Activated CD8-positive, alpha-beta memory T cell treated with anti-CD3 and anti-CD28 coated beads for 36 hours (primary cell): Measurements from ENCODE around the gene USP7. TPM values are rescaled to one million over a fixed set of nuclear protein-coding genes. Genes with fewer than 3 reads are reported as not detected.

ENCODE experiments used
- CTCF ChIA-PET: fragments of 350-600 bp; sonication (Branson Sonifier 250); formaldehyde crosslinking; loops from one replicate; lab custom pipeline; 2021; ENCODE audit warnings: antibody characterized with exemption; lab: Charles Lee
- POLR2A ChIA-PET: fragments of 350-600 bp; sonication (Branson Sonifier 250); formaldehyde crosslinking; loops from one replicate; lab custom pipeline; 2021; ENCODE audit warnings: antibody characterized with exemption; lab: Charles Lee
- total RNA-seq, 2 experiments: library from RNA; stranded (reverse); gene quantifications; one replicate each; pipeline ENCODE4 v1.2.3, GENCODE V29; 2021

USP7 gene
- total RNA-seq, 2 experiments from 2014 or later: 192 to 209 TPM

DNA sequence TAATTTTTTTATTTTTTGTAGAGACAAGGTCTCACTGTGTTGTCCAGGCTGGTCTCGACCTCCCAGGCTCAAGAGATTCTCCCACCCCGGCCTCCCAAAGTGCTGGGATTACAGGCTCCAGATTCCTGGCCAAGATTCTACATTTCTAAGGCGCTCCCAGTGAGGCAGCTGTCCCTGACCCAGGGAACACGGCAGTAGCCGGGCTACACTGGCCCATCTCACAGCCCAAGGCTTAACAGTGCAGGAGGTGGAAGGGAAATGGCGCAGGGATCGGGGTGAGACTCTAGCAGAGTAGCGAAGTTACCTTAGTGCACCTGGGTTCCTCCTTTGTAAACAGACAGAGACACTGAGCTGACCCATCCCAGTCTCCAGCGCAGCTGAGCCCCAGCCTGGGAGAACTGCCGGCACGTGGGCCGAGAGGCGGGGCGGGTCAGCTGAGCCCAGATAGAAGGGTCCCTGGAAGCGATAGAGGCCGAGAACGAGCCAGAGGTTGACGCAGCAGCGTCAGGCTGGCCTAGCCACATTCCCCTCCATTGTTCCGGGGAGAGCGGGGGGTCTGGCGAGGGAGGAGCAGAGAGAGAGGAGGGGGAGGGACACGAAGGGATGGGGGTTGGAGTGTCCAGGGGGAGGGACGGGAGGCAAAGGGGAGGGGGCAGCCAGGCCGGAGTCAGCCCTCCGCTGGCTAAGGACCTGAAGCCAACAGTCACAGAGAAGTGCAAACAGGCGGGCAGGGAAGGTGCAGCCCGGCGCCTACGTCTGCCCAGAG, 97.4 kb downstream of the USP7 start:
- ChIA-PET POLR2A (no interaction called here), CTCF (no interaction called here)

DNA sequence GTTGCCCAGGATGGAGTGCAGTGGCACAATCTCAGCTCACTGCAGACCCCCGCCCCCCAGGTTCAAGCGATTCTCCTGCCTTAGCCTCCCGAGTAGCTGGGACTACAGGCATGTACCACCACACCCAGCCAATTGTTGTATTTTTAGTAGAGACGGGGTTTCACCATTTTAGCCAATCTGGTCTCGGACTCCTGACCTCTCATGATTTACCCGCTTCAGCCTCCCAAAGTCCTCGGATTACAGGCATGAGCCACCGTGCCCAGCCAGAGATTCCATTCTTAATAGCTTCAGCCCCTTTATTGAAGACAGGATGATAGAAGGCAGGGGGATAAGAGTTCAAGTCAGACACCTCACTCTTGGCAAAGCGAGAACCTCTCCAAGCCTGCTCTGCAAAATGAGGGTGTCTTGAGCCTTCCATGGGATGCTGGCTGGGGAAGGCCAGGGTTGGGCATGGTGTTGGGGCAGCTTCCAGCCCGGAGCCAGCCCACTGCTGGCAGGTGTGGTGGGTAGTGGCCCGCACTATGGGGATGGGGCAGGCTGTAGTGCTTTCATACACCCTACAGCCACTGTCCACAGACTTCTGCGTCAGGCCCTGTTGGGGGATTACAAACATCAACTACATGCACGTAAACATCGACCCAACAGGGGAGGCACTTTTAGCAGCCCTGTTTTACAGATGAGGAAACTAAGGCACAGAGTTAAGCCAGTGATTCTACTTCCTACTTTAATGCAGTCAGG, 98.4 kb downstream of the USP7 start:
- CTCF ChIA-PET: interaction anchor here (1.1 kb wide), 1 partner anchor 15 kb away, joined by 3 read pairs; no protein-coding TSS in a partner anchor
- POLR2A ChIA-PET: no interaction called here

DNA sequence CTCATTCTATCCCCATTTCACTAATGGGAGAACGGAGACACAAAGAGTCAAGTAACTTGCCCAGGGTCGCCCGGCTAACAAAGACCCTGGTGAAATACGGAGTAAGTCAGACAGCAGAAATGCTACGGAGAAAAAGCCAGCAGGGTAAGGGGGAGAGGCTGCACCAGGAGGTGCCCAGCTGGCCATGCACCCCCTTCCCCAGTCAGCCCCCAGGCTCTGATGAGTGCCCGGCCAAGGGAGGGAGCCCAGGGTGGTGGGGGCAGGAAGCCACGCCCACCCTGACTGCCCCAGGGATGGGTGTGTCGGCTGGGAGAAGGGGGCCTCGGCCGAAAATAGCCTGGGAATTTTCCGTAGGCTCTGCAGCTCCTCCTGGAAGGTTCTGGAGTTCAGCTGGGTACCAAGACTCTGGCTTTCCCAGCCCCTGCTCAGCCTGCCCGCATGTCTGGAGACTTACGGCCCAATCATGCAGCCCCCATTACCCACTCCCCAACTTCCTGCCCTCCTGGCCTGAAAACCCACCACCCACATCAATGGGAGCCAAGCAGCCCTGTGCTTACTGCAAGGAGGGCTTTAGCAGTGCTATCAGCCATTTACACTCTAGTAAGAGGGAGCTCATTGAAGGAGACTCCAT, 99.1 kb downstream of the USP7 start:
- ChIA-PET POLR2A (no interaction called here), CTCF (interaction anchor here (1.1 to 1.6 kb wide), 2 partner anchors 16 kb away, joined by 3 to 5 read pairs; no protein-coding TSS in a partner anchor)

DNA sequence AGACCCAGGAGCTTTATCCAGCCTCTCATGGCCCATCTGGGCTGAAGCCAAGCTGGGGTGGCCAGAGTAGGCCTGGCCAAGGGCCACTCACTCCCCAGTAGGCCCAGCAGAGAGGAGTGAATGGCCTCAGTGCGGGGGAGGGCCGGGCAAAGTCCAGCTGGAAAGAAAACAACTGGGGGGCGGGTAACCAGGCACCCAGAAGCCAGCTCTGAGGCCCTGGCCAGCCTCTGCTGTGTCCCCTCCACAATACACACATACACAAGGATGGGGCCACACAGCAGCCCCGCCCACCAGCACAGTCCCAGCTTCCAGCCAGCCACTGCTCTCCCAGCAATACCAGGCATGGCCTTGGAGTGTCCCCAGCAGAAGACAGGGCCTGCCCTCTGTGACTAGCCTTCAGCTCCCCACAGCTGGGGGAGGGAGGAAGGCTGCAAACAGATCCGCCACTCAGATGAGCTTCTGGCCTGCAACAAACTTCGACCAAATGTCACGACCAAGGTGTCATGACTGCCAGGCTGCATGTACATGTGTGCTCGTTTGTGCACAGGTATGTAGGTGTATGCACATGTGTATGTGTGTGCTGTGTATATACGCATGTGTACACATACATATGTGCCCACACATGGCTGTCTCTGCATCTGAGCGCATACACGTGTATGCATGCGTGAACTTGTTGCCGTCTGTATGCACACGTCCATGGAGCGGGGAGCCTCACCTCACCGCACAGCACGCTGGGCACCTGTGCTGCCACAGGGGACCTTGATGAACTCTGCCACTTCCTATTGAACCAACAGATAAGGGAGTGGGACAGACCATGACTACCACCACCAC, 99.9 kb downstream of the USP7 start:
- CTCF ChIA-PET: interaction anchor here (1.6 kb wide), 1 partner anchor 17 kb away, joined by 5 read pairs; no protein-coding TSS in a partner anchor
- POLR2A ChIA-PET: no interaction called here

DNA sequence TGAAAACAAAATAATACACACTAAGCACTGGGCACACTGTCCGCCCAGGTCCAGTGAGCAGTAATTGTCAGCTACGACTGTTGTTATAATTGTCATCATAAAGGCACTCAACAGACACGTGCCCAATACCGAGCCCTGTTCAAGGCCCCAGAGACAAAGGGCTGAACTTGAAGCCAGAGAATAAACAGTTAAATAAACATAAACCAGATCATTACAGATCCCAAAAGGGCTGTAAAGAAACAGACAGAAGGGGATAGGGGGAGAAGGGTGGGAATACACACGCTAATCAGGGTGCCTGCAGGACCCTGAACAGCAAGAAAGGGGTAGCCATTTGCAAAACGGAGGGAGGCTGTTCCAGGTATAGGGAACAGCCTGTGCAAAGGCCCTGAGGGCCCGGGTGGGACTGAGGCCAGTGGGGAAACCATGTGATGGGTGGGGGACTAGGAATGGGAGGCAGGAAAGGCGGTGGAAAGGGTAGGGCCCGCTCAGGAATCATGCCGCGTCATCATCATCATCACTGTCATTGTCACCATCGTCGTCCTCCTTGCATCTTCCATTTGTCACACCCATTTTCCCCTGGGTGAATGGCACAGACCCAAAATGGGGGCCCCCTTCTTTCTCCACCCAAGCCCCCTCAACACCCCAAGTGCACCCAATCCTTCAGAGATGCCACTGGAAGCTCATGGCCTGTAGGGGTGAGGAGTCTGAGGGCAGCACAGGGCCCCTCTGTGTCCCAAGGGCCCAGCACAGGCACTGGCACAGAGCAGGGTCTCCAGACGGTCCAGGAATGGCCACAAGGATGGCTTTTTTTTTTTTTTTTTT, 101.2 kb downstream of the USP7 start:
- POLR2A ChIA-PET: no interaction called here
- CTCF ChIA-PET: interaction anchor here (1.6 kb wide), 1 partner anchor 18 kb away, joined by 5 read pairs; no protein-coding TSS in a partner anchor

DNA sequence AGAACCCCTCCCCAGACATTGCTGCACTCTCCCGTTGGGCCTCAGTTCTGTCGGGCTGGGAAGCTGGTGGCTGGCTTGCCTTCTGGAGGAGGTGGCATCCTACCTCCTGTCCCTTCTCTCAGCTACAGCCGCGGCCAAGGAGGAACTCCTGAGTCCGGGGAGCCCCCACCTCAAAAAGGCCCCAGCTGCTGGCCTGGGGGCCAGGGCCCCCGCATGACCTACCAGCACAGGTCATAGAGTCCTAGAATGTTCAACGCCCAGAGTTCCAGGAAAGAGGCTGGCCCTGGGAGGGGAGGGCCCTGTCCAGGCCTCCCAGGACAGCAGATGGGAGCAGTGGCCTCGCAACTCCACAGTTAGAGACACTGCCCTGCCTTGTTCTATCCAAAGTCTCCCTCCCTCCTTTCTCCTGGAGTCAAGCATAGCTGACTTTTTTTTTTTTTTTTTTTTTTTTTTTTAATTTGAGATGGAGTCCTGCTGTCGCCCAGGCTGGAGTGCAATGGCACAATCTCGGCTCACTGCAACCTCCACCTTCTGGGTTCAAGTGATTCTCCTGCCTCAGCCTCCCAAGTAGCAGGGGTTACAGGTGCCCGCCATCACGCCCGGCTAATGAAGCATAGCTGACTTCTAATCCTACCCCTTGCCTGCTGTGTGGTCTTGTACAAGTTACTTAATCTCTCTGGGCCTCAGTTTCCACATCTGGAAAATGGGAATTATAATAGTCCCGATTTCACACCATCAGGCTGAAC, 102.0 kb downstream of the USP7 start:
- POLR2A ChIA-PET: no interaction called here

DNA sequence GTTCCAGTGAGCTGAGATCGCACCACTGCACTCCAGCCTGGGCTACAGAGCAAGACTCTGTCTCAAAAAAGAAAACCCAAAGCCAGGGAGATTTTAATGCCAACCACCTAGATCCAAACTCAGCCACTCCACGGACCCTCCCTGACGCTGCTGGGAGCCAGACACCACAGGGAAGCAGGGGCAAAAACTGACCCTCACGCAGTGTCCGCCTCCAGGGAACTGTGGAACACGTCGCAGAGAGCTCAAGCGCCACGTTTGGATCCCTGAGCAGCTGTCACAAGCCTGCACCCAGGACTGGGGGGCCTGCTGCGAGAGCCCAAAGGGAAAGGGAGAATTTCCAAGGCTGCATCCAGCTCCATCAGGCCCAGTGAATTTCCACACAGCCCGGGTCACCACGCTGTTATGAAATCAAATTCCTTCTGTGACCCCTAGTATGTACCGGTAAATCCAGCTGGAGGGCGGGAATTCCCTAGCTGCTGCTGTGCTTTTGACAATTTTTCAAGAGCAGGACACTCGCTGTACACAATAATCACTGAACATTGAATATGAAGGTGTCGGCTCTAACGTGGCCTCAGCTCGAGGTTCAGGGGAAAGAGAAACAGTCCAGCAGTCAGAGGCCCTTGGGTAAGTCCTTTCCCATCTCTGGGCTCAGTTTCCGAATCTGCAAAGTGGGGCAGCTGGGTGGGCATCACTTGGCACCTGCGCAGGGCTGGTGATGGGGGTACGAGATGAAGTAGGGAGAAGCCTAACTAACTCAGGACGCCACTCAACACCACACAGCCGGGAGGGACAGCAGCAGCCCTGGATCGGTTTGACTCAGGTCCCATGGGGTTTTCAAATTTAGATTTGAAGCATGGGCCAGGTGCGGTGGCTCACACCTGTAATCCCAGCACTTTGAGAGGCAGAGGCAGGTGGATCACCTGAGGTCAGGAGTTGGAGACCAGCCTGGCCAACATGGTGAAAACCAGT, 103.5 kb downstream of the USP7 start:
- CTCF ChIA-PET: interaction anchor here (0.7 kb wide), 1 partner anchor 20 kb away, joined by 3 read pairs; no protein-coding TSS in a partner anchor
- POLR2A ChIA-PET: interaction anchor here (1.4 kb wide), 1 partner anchor 9 kb away, joined by 7 read pairs; the partner anchor contains the start of gene CARHSP1

More for the DNA sequence above, 102.0 kb downstream of the USP7 start:
- CTCF ChIA-PET: no interaction called here

DNA sequence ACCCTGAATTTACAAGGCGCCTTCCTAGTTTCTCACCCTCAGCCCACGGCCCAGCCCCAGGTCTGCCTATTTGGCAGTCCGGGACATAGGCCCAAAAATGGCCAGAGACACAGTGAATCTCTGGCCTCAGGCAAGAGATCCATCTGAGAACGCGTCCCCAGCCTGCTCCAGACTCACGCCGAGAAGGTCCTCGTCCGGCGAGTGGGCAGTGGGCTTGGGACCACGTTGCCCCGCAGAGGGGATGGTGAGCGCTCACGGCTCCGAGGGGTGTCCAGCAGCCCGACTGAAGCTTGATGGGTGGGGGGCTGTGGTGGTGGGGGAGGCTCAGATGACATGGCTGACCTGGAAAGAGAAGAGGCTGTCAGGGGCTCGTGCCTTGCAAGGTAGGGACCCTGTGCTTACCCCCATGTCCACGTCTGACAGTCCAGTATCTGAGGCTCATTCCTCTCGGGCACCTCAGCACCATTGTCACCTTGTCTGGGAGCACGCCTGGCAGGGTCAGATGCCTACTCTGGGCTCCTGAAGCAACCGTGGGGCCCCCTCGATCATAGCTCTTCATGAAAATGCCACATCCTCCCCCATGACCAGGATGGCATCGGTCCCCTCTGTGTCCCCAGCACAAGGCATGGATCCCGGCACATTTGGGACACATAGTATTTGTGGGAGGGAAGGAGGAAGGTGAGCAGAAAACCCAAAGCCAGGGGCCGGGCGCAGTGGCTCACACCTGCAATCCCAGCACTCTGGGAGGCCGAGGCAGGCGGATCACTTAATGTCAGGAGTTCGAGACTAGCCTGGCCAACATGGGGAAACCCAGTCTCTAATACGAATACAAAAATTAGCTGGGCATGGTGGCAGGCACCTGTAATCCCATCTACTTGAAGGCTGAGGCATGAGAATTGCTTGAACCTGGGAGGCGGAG, 104.5 kb downstream of the USP7 start:
- ChIA-PET POLR2A (interaction anchor here (0.6 to 1.4 kb wide), 2 partner anchors 10 kb away, joined by 3 to 7 read pairs; partner anchors contain the start of gene CARHSP1), CTCF (no interaction called here)

DNA sequence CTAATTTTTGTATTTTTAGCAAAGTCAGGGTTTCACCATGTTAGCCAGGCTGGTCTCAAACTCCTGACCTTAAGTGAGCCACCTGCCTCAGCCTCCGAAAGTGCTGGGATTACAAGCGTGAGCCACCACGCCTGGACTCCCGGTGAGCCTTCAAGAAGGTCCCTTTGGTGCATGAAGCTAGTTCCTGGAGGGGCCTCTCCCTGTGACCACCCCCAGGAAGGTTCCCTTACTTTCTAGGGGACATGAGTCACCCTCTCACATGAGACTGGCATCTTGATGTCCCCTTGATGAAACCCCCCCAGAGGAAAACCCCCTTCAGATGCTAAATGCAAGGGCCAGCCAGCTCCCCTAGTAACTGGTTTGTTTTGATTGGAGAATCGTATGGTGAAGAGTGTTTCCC, 107.7 kb downstream of the USP7 start:
- POLR2A ChIA-PET: no interaction called here
- CTCF ChIA-PET: no interaction called here

DNA sequence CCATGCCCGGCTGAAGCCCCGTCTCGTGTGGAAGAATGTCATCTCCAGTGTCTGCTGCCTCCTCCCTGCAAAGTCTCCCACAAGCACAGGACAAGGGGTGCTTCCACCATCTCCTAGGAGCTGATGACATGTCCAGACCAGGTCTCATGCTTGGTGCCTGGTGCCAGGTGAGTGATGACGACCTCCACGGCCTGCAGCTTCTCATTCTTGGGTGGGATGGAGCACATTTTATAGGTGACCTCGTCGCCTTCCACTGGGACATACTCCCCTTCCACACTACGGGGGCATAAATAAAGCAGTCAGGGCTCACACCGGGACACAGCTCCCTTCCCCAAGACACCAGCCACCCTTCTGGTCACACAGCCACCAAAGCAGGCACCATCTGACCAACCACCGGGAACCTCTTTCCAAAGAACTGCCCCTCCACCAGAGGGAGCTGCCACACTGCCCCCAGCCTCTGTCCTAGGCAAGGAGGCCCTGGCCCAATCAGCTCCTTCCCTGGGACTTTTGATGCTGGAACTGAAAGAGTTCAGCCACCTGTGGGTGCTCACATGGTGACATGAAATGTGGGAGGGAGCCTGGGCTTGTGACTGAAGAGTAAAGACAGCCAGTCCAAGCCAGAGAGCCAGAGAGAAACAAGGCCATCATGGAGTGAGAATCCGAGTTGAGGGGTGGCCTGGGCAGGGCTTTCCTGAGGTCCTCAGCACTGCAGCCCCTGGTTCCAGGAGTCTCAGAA, 108.5 kb downstream of the USP7 start:
- POLR2A ChIA-PET: interaction anchor here (1.4 kb wide), 1 partner anchor 13 kb away, joined by 6 read pairs; the partner anchor contains the start of gene CARHSP1
- CTCF ChIA-PET: interaction anchor here (1.0 to 1.7 kb wide), 2 partner anchors 13 to 25 kb away, joined by 3 to 5 read pairs; partner anchors contain the start of gene CARHSP1

DNA sequence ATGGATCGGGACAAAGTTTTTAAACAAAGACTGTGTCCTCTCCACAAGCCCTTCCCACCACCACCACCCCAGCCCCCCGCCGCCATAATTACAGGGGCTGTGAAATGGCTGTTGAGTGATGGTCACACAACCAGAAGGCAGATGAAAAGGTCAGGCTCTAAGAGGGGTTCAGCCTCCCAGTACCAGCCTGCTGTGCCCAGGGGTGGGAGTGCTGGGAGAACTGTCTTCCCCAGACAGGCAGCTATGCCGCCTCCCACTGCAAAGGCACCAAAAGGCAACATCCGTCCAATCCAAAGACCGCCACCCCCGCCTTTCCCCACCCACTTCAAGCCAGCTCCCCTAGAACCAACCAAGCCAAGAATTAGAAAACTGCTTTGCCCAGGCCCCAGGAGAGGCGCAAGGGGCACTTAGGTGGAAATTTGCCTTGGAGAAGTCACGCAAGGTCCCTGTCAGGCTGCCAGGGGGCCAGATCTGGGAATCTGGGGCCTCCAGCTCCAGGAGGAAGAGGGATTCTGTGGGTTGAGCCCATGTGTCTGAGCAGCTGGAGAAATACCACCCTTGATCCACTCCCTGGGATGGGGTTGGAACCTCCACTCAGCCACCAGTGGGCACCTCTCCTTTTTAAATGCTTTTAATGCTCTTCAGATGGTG, 109.3 kb downstream of the USP7 start:
- POLR2A ChIA-PET: interaction anchor here (0.6 to 1.4 kb wide), 2 partner anchors 14 to 115 kb away, joined by 5 to 6 read pairs; partner anchors contain the start of gene CARHSP1
- CTCF ChIA-PET: interaction anchor here (1.0 to 1.7 kb wide), 2 partner anchors 14 to 25 kb away, joined by 3 to 5 read pairs; partner anchors contain the start of gene CARHSP1

DNA sequence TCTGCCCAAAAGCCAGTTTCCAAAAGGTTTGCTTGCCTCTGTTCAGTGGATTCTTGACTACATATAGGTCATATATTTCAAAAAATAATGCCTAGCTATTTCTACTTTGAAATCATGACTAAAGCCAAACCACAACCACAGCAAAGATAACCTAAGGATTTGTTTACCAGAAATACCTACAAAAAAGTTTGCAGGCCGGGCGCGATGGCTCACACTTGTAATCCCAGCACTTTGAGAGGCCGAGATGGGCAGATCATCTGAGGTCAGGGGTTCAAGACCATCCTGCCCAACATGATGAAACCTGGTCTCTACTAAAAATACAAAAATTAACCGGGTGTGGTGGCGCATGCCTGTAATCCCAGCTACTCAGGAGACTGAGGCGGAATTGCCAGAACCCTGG, 110.1 kb downstream of the USP7 start:
- POLR2A ChIA-PET: interaction anchor here (0.6 kb wide), 1 partner anchor 115 kb away, joined by 5 read pairs; no protein-coding TSS in a partner anchor

DNA sequence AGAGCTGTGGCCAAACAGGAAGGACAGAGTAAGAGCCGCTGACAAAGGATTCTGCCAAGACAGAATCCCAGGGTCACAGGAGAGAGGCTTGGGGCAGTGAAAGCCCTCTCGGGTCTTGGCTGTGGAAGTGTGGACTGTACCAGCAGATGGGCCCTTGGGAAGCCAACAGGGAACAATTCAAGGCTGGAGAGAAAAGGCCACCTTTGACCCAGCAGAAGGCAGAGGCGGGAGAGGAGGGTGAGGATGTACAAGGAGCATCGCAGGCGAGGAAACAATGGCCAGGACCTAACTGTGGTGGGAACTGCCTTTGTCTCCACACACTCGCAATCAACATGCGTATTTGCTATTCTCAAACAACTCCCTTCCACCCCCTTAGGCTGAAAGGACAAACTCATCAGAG, 110.6 kb downstream of the USP7 start:
- ChIA-PET CTCF (interaction anchor here (0.8 kb wide), 1 partner anchor 27 kb away, joined by 3 read pairs; no protein-coding TSS in a partner anchor), POLR2A (interaction anchor here (2.7 kb wide), 1 partner anchor 15 kb away, joined by 12 read pairs; the partner anchor contains the start of gene CARHSP1)

More for the DNA sequence above, 110.1 kb downstream of the USP7 start:
- CTCF ChIA-PET: interaction anchor here (0.8 to 1.7 kb wide), 2 partner anchors 15 to 27 kb away, joined by 3 to 5 read pairs; partner anchors contain the start of gene CARHSP1
